Muscle layer of duodenum (tissue), 2 donors: ENCODE data around the gene RAB40B.

Source experiments
- H3K27ac ChIP-seq: one replicate; pipeline ENCODE4 v1.7.0; 2013; ENCODE audit warnings: mild to moderate bottlenecking, low read length
- H3K27me3 ChIP-seq: one replicate; pipeline ENCODE4 v1.7.0; 2013; ENCODE audit warnings: low read depth, mild to moderate bottlenecking, control low read depth, low read length
- H3K36me3 ChIP-seq, 2 donors: one replicate each; pipeline ENCODE4 v1.7.0; 2013; ENCODE audit warnings: low read length in 2 of 2, control low read depth in 1 of 2, mild to moderate bottlenecking in 1 of 2; ENCODE audit not compliant: insufficient read depth in 2 of 2, control insufficient read depth in 1 of 2
- H3K4me1 ChIP-seq, 2 donors: one replicate each; pipeline ENCODE4 v1.7.0; 2013; ENCODE audit warnings: low read length in 2 of 2, mild to moderate bottlenecking in 2 of 2, control low read depth in 1 of 2, moderate library complexity in 1 of 2; ENCODE audit not compliant: insufficient read depth in 2 of 2, control insufficient read depth in 1 of 2
- H3K4me3 ChIP-seq, 2 donors: one replicate each; pipeline ENCODE4 v1.7.0; 2013; ENCODE audit warnings: low read length in 2 of 2, low read depth in 1 of 2, mild to moderate bottlenecking in 1 of 2
- H3K9me3 ChIP-seq, 2 donors: one replicate each; pipeline ENCODE4 v1.7.0; 2013; ENCODE audit warnings: low read length in 2 of 2, control low read depth in 1 of 2, mild to moderate bottlenecking in 1 of 2; ENCODE audit not compliant: control insufficient read depth in 1 of 2
- donor health status: healthy.

The RAB40B gene

DNA sequence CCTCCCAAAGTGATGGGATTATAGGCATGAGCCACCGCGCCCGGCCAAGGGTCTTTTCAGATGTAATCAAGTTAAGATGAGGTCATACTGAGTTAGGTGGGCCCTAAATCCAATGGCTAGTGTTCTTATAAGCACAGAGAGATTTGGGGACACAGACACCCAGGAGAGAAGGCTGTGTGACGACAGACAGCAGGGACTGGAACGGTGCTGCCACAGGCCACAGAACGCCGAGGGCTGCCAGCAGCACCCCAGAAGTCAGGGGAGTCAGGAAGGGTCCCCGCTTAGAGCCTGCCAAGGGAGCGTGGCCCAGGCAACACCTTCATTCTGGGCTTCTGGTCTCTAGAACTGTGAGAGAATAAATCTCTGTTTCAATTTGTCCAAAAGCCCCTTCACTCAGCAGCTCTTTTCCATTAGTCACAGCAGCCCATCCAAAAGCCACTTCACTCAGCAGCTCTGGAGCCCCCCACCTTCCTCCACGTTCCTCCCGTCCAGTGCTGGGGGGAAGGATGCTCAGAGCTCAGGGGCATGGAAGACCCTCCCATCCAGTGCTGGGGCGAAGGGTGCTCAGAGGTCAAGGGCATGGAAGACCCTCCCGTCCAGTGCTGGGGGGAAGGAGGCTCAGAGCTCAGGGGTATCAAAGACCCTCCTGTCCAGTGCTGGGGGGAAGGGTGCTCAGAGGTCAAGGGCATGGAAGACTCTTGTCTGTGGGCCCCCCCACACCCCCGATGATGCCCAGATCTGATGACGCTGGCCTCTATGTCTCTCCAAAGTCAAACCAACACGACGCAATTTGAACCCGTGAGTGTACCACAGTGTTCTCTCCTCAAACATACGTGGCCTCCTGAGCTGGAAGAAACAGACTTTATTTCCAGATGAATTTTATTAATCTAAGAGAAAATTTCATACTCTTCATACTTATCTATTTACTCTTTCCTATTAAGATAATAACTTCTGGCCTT is 11.9 kb downstream of the RAB40B start:
- no peak overlapping the region for H3K4me3 ChIP-seq
- H3K27ac ChIP-seq: peak overlapping the region; percentile 39
- H3K36me3 ChIP-seq: no peaks in the 10 kb centered on the region
- no peaks in the 10 kb centered on the region for H3K27me3 ChIP-seq
- H3K4me1 ChIP-seq: no peaks in the 10 kb centered on the region
- H3K9me3 ChIP-seq: peaks cover 0 to 6% of the 10 kb centered on the region in 2 donors

DNA sequence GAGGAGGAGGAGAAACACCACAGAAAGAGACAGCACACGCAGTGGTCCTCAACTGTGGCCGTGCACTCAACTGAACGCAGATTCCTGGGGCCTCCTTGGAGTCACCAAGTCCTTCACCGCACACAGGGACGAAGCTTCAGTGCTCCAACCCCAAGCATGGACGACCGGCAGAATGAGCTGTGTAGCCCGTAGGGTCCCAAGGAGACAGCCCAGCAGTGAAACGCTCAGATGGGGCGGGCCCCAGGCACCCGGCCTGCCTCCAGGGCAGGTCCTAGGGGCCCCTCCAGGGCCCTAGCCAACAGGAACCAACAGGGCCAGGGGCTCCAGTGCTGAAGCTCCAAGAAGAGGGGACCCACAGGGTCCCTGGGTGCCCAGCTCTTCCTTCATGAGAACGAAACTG is 13.2 kb downstream of the RAB40B start:
- Histone ChIP-seq H3K9me3 (peaks cover 3 to 9% of the 10 kb centered on the region in 2 donors), H3K36me3 (no peaks in the 10 kb centered on the region), H3K27ac (no peak overlapping the region), H3K4me1 (no peaks in the 10 kb centered on the region), H3K4me3 (no peak overlapping the region), H3K27me3 (no peaks in the 10 kb centered on the region)

- peak overlapping the region; percentile 80 for H3K27ac ChIP-seq
- H3K4me3 ChIP-seq: no peak overlapping the region
Observed at GRCh38 chr17:82684228-82684841, 14.2 kb downstream of the RAB40B start.

GRCh38 chr17:82683534-82683933 is 15.0 kb downstream of the RAB40B start:
- H3K9me3 ChIP-seq: peaks cover 3 to 9% of the 10 kb centered on the region in 2 donors
- H3K27ac ChIP-seq: no peak overlapping the region
- H3K4me3 ChIP-seq: no peak overlapping the region
- H3K27me3 ChIP-seq: no peaks in the 10 kb centered on the region
- no peaks in the 10 kb centered on the region for H3K36me3 ChIP-seq
- no peaks in the 10 kb centered on the region for H3K4me1 ChIP-seq

More at GRCh38 chr17:82684228-82684841, 14.2 kb downstream of the RAB40B start:
- no peaks in the 10 kb centered on the region for H3K27me3 ChIP-seq
- no peaks in the 10 kb centered on the region for H3K4me1 ChIP-seq
- peaks cover 3 to 9% of the 10 kb centered on the region in 2 donors for H3K9me3 ChIP-seq
- H3K36me3 ChIP-seq: no peaks in the 10 kb centered on the region

DNA sequence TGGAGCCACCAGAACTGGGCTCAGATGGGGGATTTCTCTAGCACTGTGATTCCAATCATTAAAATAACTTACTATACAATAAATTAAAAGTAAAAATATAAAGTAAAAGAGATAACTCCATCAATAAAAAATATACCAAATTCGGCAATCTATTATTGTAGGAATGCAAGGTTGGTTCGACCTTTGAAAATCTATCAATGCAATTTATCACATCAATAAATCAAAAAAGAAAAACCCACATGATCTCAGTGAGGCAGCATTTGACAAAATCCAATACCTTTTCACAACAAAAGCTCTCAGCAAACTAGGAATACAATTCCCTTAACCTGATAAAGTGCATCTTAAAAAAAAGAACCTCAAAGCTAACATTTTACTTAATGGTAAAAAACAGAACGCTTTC is 17.0 kb downstream of the RAB40B start:
- no peaks in the 10 kb centered on the region for H3K4me1 ChIP-seq
- H3K9me3 ChIP-seq: peaks cover 3 to 9% of the 10 kb centered on the region in 2 donors
- no peak overlapping the region for H3K4me3 ChIP-seq
- no peaks in the 10 kb centered on the region for H3K27me3 ChIP-seq
- no peaks in the 10 kb centered on the region for H3K36me3 ChIP-seq
- H3K27ac ChIP-seq: no peak overlapping the region

GRCh38 chr17:82679586-82680465 is 18.7 kb downstream of the RAB40B start:
- Histone ChIP-seq H3K4me1 (no peaks in the 10 kb centered on the region), H3K27me3 (no peaks in the 10 kb centered on the region), H3K36me3 (no peaks in the 10 kb centered on the region), H3K27ac (no peak overlapping the region), H3K9me3 (peaks cover 3 to 9% of the 10 kb centered on the region in 2 donors), H3K4me3 (no peak overlapping the region)

- H3K27ac ChIP-seq: no peak overlapping the region
- H3K4me1 ChIP-seq: no peaks in the 10 kb centered on the region
- no peaks in the 10 kb centered on the region for H3K36me3 ChIP-seq
- no peak overlapping the region for H3K4me3 ChIP-seq
- H3K27me3 ChIP-seq: no peaks in the 10 kb centered on the region
- H3K9me3 ChIP-seq: peaks cover 3 to 9% of the 10 kb centered on the region in 2 donors
Observed at GRCh38 chr17:82678265-82678891, 20.1 kb downstream of the RAB40B start.

DNA sequence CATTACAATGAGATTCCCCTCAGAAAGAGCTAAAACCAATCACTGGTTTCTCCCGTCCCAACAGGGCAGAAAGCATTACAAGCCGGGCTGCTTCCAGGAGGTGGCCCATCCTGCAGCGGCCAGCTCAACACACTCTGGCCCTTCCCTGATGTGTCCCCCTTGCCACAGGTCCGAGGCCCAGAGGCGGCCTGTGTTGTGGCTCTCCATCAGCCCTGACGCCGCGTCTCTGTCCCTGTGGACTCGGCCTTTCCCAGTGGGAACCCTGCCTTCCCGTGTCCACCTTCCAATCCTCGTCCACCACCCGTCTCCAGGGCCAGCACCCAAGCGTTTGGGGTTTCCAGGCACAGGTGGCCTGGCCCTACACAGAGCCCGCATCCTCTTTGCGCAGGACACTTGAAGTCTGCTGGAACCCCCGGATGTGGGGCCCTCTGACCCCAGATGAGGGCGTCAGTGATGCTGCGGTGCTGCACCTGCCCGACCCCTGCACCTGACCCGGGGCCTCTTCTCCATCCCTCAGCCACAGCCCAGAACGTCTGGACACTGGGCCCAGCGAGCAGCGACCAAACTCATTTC is 21.1 kb downstream of the RAB40B start:
- Histone ChIP-seq H3K9me3 (peaks cover 3 to 9% of the 10 kb centered on the region in 2 donors), H3K27ac (no peak overlapping the region), H3K27me3 (no peaks in the 10 kb centered on the region), H3K36me3 (no peaks in the 10 kb centered on the region), H3K4me1 (no peaks in the 10 kb centered on the region), H3K4me3 (no peak overlapping the region)

DNA sequence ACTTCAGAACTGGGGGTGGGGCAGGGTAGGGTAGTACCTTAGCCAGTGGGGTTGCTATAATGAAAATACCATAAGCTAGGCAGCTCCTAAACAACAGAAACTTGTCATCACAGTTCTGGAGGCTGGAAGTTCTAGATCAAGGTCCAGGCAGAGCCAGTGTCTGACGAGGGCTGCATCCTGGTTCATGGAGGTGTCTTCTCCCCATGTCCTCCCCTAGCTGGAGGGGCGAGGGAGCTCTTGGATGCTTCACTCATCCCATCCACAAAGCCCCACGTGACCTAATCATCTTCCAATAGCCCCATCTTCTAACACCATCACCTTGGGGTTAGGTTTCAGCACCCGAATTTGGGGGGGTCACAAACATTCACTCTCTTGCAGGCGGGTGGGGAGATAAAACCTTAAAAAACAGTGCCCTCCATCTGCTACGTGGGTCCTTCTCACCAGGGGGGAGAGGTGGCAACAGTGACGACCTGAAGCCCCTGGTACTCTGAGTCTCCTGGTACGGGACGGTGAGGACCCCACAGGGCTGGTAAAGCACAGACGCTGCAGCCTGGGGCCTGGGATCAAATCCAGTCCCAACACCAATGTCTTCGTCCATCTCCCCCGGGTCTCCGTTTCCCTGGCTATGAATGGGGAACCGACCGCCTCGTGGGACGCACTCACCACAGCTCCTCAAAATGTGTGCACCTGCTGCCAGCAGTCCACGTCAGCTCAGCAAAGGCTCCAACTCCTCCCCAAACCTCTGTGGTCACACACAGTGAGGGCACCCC is 22.8 kb downstream of the RAB40B start:
- Histone ChIP-seq H3K9me3 (no peaks in the 10 kb centered on the region), H3K36me3 (no peaks in the 10 kb centered on the region), H3K4me3 (no peak overlapping the region), H3K4me1 (no peaks in the 10 kb centered on the region), H3K27me3 (no peaks in the 10 kb centered on the region), H3K27ac (no peak overlapping the region)
